Cerebellar nuclear complex (tissue), 1 donor: ENCODE measurements around the gene KAT6B.

ENCODE experiments used
- DNase-seq, 2 experiments: peaks; one replicate each; lab custom pipeline; 2025; lab: John Stamatoyannopoulos, UW

The KAT6B gene

DNA sequence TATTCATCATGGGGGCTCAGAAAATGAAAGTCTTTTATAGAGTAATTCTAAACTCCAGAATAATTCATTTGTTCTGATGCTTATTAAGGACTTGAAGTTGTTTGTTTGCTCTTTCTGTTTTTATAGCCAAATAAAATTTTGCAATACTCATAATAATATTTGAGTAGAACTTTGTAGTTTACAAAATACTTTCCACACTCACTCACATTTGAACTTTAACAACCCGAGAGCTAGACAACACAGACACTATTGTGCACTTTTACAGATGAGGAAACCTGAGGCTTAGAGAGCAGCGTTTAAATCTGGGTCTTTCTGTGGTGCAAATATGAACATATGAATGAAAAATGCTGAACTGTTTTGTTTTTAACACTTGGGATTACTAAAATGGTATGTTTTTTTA is 126.8 kb downstream of the KAT6B start:
- DNase-seq = no peak

DNA sequence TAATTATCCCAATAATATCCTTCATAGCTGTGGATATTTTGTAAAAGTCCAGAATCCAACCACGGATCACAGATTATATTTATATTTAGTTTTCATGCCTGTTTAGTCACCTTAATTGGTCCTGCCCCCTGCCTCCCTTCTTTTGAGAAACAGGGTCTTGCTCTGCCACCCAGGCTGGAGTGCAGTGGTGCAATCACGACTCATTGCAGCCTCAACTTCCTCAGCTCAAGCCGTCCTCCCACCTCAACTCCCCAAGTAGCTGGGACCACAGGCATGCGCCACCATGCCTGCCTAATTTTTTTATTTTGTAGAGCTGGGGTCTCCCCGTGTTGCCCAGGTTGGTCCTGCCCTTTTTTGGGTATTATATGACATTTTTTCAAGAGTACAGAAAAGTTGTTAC is 129.4 kb downstream of the KAT6B start:
- DNase-seq = no peak

DNA sequence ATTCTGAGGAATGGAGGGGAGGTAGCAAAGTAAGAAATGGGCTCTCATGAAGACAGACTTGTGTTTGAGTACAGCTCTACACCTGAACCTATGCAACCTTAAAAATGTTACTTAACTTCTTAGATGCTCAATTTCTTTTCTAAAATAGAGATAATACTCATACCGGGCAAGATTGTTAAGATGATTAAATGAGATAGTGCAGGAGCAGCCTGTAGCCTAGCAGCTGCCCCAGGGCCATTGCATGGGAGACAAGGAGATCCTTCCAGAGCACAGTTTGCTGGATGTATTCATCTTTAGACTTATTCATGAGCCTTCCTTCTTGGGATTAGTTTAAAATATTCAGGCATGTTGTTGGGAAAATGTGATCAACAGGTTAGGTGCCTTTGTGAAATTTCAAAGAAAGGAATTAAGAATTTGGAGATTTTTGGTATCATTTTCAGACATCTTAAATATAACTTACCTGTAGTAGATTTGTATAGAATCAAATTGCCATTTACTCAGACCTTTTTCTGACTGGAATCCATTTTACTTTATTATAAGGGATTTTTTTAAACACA is 130.2 kb downstream of the KAT6B start:
- DNase-seq = no peak

DNA sequence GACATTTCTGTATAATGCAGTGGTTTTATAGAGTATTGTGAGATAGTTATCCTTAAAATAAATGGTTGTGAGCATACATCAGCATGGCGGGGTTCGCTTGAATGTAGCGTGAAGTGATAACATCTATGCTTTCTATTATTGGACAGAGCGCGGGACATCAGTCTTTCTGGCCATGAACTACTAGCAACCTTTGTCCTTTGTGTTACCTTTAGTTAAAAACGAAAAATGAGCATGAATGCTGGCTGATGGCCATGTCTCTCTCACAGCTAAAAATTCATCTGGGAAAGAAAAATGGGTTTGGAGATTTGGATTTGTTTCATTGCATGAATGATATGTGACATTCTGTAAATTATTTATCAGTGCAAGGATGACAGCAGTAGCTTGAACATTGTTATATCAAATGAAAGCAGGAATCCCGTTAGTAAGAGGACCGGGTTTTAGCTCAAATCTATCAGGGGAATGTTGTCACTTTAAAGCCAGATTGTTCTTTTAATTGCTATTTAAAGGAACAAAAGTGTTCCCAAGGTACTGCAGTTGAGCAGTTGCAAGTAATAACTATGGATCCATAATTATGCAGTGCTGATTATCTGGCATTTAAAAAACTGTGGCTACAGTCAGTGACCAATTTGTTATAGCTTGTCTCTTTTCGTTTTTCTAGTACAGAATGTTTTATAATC is 131.0 kb downstream of the KAT6B start:
- DNase-seq = no peak

DNA sequence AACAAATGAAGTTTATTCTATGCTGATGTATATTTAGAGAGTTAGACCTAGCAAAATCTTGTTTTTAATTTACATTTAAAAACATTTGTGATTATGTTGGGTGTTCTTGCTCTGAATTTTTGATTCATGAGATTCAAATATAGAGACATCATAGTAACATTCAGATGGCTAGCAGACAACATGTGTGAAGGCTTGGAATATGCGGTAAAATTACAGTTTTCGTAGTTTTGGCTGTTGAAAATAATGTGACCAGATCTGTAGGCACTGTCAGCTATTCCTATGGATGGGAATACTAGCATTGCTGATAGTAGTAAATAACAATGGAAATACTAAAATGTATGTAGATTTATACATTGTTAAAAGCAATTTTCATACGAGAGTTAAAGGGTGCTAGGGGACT is 131.9 kb downstream of the KAT6B start:
- no peak for DNase-seq

DNA sequence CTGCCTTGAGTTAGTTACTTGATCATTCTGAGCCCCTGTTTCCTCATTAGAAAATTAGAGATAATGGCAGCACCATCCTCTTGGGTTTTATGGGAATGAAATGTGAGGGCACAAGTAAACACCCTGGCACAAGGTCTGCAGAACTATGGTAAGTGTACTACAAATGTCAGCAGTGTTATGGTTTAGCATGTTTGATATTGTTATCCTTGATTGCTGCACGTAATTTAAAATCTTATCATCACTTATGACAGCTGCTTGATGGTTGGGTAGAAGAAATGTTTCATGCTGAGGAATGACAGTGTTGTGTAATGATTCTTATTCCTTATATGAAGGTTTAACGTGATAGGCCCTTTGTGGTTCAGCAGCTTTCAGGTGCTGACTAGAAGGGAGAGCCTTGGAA is 134.3 kb downstream of the KAT6B start:
- DNase-seq = no peak

DNA sequence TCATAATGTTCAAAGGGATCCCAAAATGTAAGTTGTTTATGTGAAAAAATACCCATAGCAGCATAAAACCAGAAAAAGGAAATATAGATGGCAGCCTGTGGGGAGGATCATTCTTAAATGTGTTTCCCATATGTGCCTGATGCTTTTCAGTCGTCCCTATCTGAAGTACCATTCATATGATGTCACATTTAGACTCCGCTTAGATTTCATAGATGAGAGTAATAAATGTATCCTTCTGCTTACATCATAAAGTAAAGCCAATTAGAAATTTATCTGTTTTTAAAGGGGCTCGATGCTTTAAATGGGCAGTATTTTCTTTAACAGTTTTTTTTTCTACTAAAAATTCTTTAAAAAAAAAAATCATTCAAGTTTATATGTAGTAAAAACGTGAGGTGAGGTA is 136.1 kb downstream of the KAT6B start:
- no peak for DNase-seq

DNA sequence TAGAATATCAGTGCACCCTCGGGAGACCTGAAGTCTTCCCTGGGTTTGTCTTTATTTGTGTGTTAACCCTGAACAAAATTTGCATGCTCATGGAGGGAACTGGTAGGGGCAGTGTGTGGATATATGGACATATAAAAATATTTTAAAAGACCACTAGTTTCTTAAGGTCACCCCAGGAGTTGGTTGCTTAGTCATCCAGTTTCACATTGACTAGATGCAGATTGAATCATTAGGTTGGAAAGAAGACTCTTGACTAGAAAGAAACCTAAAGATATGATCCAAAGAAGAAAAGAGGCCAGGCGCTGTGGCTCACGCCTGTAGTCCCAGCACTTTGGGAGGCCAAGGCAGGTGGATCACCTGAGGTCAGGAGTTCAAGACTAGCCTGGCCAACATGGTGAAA is 137.1 kb downstream of the KAT6B start:
- no peak for DNase-seq

DNA sequence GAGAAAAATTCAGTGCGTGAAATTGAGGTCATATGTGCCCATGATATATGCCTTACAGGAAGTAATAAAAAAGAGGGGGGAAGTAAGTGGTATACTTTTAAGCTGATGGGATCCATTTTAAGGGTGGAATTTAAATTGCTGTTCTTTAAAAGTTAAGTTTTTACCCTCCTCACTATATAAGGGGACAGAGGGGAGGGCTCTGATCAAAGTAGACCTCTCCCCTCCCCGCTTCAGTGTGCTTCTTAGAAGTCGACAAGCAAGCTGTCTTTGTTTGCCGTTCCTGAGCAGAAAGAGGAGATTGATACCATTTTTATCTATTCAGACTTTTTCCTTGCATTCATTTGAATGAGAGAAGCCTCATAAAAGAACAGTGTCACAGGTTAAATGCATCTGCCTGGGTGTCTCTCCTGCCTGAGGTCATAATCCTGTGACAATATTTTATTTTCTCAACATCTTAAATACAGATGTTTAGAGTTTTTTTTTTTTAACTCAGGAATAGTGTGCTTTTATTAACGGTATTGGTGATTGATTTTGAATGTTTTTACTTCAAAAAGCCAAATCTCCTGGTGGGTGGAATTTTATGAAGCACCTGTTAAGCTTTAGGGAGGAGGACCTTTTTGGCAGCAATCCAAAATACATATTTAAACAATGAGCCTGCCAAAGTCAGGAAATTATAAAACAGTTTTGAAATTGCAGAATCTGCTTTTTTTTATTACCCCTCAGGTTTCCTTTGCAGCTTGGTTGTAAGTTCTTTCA is 141.7 kb downstream of the KAT6B start:
- DNase-seq = no peak

DNA sequence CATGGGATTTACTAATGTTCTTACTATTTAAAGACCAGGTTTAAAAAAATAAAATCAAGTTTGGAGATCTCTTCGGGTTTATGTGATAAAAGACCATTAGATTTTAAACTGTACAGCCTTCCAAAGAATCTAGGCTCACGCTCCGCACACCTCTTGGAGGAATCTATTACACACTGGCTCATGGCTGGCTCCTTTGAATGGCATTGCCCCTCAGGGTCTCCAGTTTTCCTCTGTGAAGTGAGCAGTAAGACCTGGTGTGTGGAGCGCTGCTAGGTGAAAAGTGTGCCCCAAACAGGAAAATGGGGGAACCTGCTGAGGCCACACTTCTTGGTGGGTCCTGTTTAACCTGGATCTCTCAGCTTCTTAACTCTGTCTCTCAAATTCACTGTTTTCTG is 142.3 kb downstream of the KAT6B start:
- no peak for DNase-seq

DNA sequence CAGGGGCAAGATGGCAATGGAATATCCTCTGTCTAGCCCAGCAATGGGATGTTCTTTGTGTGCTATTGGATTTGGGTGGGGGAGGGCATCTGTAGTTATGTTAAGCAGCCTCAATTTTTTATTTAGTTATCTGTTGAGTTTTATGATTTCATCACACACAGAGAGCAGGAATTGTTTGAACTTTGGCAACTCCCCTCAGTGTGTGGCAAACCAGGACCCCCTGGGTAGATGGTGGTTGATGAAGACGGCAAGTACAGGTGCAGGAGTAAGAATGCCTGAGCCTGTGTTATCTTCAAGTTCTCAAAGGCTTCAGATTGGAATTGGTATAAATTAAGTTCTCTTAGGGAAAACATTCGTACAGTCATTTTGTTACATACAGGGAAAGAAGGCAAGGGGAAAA is 142.7 kb downstream of the KAT6B start:
- DNase-seq = no peak

DNA sequence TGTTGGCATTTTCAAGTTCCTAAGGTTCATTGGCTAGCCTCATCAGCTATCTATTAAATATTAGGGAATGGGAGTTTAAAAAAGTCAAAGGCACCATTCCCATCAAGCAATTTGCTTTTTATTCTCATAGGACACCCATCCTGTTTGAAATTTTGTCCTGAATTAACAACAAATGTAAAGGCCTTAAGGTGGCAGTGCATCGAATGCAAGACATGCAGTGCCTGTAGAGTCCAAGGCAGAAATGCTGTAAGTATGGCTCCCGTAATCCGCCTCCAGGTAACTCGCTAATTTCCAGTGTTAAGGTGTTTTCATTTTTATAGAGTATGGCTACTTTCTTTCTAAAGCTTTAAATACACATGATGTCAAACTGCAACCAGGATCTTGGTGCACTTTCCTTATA is 143.1 kb downstream of the KAT6B start:
- DNase-seq = no peak

DNA sequence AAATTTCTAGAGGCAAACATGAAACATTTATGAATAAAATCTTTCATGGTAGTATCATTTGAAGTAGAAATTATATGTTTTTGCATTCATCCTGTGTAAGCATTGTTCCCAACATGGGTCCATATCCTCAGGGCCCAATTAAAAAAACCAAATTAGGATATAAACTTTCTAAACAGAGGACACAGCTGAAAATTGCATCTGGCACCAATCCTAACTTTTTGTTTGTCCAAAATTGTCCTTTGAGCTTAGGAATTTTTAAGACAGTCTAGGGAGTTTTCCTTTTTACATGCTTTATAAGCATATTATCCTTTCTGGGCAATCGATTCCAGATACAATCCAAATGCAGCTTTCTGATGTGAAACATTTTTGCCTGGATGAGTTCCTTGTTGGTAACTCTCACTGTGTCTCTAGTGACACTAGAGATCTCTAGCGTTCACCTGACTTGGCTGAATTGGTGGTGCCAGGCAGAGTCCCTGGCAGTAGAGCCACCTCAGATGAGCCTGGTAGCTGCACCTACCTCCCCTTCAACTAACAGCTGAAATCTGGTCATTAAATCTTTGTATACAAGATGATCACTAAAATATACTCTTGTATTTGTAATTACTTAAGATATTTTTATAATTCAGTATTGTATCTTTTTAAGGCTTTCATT is 147.5 kb downstream of the KAT6B start:
- DNase-seq = no peak

DNA sequence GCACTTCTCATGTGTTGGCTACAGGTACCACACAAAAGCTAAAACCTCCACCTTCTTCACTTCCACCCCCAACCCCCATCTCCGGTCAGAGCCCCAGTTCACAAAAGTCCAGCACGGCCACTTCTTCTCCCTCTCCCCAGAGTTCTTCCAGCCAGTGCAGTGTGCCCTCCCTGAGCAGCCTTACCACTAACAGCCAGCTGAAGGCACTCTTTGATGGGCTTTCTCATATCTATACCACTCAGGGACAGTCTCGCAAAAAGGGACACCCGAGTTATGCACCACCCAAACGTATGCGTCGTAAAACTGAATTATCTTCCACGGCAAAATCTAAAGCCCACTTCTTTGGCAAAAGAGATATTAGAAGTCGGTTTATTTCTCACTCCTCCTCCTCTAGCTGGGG is 149.4 kb downstream of the KAT6B start:
- DNase-seq = no peak

DNA sequence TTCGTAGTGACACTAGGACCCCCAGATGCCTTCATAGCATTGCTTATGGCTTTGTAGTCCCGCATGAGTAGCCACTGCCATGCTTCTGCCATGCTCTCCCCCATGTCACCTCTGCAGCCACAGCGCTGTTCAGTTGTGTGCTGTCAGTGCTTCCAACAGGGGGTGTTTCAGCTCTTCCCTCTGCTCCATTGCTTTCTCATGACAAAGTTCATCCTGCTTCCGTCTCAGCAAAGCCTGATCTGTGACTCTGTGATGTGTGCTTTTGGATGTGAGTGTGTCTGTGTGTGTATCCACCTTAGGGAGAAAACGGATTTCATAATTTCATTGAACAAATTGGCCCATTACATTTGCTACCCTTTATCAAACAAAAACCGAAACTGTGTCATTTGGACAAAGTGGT is 150.2 kb downstream of the KAT6B start:
- DNase-seq = no peak

DNA sequence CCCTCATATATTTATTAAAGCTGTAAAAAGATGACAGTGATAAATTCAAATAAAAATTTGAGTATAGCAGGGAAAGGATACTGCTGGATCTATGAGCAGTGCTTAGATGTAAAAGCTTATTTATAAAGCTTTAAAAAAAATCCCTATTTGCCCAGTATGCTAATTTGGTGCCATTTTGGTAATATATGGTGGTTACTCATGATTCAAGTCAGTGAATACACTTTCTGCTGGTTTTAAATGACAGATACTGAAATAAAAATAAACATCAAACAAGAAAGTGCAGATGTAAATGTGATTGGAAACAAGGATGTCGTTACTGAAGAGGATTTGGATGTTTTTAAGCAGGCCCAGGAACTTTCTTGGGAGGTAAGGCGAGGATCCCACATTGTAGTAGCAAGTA is 150.7 kb downstream of the KAT6B start:
- DNase-seq = no peak

DNA sequence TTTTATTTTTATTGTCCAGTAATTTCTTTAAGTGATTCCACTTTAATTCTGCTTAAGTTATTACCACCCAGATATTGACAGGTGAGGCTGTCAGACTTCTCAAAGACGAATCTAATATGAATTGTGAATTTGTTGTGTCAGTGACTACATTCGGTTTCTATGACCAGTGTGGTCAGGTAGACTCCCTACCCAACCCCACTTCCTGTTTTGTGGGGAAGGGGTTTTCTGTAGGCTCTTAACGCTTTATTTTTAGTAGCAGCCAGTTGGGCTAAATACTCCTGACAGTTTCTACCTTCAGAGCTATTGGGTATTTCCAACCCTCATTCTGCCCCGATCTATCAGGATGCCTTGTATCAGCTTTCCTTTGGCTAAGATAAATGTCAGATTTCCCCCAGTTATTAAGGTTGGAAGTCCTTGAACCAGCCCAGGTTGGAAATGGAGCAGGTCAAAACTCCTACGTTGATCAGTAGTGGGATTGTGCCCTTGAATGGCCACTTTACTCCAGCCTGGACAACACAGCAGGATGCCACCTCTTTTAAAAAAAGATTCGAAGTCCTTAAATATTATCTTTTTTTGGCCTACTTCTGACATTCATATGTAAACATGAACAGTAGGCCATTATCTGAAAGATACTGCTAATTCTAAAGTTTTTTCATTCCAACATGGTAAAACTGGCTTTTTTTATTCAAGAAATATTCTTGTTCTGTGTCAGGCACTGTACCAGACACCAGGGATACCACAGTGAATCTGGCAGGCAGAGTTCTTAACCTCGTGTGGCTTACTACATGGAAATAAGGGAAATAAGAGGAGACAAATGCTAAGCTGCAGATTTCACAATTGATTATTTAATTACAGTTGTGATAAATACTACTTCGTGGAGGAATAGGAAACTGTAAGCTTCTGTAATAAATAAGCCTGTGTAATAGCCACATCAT is 151.8 kb downstream of the KAT6B start:
- DNase-seq = no peak

DNA sequence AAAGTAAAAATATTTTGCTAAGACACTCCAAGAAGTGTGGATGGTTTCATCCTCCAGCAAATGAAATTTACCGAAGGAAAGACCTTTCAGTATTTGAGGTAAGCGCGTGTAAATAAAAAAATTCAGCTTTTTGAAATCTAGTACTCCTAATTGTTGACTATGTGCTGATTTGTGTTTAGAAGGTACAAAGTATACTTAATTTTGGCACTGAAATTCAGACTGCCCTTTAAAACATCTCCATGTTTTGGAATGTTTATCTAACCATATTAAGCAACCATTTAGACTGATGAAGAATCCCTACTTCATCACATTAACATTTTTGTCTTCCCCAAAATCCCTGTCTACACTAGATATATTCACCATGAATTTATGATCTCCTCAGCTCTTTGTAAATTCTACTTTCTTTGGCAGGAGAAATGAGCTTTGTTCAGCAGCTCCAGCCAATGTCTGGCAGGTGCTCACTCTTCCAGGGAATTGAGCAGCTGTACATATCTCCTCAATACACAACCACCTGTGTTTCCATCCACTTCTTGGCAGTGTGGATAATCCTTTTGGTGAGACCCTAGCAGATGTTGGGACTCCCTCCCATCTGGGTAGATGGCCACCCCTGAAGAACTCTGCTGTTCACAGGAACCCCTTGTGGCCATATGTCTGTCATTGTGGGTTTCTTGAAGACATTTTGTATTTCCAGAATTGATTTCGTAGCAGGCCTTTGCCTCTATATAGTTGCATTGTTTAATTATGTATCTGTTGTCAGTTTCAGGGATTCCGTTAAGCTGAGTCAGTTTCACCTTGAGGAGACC is 155.6 kb downstream of the KAT6B start:
- no peak for DNase-seq

DNA sequence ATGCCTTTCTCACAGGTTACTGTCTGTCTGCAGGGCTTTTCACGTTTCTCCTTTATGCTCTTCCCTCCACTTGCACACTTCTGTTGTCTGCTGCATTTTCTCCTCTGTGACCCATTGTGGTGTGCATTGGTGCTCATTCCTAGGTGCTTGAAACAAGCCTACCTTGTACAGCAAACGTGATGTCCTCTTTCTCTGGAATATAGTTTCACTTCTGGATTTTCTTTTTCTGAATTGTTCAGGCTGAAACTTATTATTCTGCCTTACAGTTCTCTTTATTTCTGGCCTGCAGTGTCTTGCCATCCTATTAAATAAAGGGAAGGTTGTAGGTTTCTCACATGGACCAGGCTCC is 156.2 kb downstream of the KAT6B start:
- no peak for DNase-seq

DNA sequence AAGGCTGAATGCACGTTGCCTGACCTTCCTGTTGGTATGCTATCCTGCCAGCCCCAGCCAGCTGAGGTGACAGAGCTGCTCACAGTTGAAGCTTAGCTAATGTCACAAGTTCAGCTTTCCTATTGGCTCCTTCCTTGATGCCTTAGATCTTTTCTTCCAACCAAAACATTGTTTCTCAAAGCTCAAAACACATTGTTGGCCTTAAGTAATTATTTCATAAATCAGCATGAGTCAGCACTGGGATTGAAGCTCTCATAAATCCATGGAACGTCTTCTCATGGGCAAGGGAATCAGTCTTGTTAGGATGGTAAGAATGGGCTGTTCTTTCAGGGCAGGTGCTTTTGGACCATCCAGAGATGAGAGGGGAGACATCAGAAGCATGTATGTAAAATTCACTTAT is 157.0 kb downstream of the KAT6B start:
- no peak for DNase-seq

DNA sequence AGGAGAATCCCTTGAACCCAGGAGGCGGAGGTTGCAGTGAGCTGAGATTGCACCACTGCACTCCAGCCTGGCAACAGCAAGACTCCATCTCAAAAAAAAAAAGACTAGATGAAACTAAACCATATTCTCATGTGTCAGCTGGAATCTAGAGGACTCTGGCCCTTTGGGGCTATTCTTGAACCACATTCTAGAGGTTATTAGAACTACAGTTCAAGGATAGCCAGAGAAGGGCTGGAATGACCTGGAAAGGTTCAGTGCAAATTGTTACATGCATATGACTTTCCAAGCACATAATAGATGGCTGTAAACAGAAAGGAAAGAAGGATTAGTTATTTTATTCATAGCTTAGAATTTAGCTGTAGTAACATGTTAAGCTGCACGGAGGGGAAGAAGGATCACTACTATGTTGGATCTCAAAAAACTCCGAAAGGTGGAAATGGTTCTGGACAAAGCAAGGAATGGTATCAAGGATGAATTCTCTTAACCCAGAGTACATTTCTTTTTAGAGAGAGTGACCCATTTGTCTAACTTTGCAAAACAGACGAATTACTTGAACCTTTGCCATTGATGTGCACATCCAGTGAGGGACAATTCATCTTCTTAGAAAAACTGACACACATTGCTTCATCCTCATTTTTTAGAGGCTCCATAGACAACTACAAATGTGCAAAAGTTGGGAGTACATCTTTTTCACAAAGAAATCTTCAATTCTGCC is 161.1 kb downstream of the KAT6B start:
- no peak for DNase-seq
